K562 (cell line): ENCODE measurements around the gene TLCD5. TPM values are rescaled to one million over a fixed set of nuclear protein-coding genes. Genes with fewer than 3 reads are reported as not detected.

Experiments used
- COPS2 ChIP-seq: fragments of 450-650 bp; conservative IDR thresholded peaks from 2 replicates; pipeline ENCODE4 v1.6.1; 2016; ENCODE audit warnings: mild to moderate bottlenecking, moderate library complexity
- ILK ChIP-seq: fragments of 450-650 bp; IDR thresholded peaks from 2 replicates; pipeline ENCODE4 v1.6.1; 2016; ENCODE audit warnings: missing genetic modification characterization, low read depth, mild to moderate bottlenecking, missing compliant biosample characterization, moderate library complexity, borderline replicate concordance
- KDM1A ChIP-seq, 2 experiments: fragments of 450-650 bp; IDR thresholded peaks; 2 replicates each; pipeline ENCODE4 v1.6.1; 2016; ENCODE audit warnings: mild to moderate bottlenecking in 2 of 2
- MEIS2 ChIP-seq: fragments of 450-650 bp; IDR thresholded peaks from 2 replicates; pipeline ENCODE4 v1.6.1; 2014; ENCODE audit warnings: mild to moderate bottlenecking; ENCODE audit not compliant: partially characterized antibody
- NFE2L1 ChIP-seq: fragments of 450-650 bp; IDR thresholded peaks from 2 replicates; pipeline ENCODE4 v1.6.1; 2016; ENCODE audit warnings: missing genetic modification characterization, low read depth, mild to moderate bottlenecking, missing compliant biosample characterization, moderate library complexity, borderline replicate concordance
- NFIX ChIP-seq: fragments of 250-450 bp; sonication (Bioruptor Pico); IDR thresholded peaks from 2 replicates; pipeline ENCODE4 v1.4.0; 2020; ENCODE audit warnings: low read depth, mild to moderate bottlenecking, moderate library complexity
- SIX5 ChIP-seq, 2 experiments: IDR thresholded peaks; 2 replicates each; pipeline ENCODE4 v1.6.1; 2011; ENCODE audit warnings: low read length in 2 of 2, borderline replicate concordance in 1 of 2, low read depth in 1 of 2, mild to moderate bottlenecking in 1 of 2, moderate library complexity in 1 of 2; ENCODE audit not compliant: insufficient read depth in 1 of 2
- SRSF1 ChIP-seq: fragments of 200-400 bp; formaldehyde crosslinking; IDR thresholded peaks from 2 replicates; pipeline ENCODE4 v1.6.1; 2017; ENCODE audit warnings: mild to moderate bottlenecking, low read depth, low read length, moderate library complexity
- TFAP4 ChIP-seq: sonication (generic); formaldehyde crosslinking; IDR thresholded peaks from 2 replicates; pipeline ENCODE4 v1.8.0; 2022; ENCODE audit warnings: missing genetic modification reagents, mild to moderate bottlenecking, moderate library complexity, borderline replicate concordance
- TFE3 ChIP-seq: fragments of 450-650 bp; formaldehyde crosslinking; IDR thresholded peaks from 2 replicates; pipeline ENCODE4 v1.4.0; 2020; ENCODE audit warnings: mild to moderate bottlenecking, mixed read lengths
- ZBTB40 ChIP-seq, 2 experiments: fragments of 450-650 bp in 1 of 2; sonication (generic) in 1 of 2; formaldehyde crosslinking in 1 of 2; IDR thresholded peaks; 2 replicates each; pipeline versions ENCODE4 v1.7.1 to v1.9.0; 2016 to 2022; ENCODE audit warnings: inconsistent platforms in 1 of 2, mild to moderate bottlenecking in 1 of 2, missing genetic modification reagents in 1 of 2
- ZNF444 ChIP-seq: fragments of 250-450 bp; sonication (Bioruptor Pico); IDR thresholded peaks from 2 replicates; pipeline ENCODE4 v1.4.0; 2020; ENCODE audit warnings: mild to moderate bottlenecking, moderate library complexity
- ZZZ3 ChIP-seq: fragments of 450-650 bp; IDR thresholded peaks from 2 replicates; pipeline ENCODE4 v1.6.1; 2016; ENCODE audit warnings: antibody characterized with exemption, mild to moderate bottlenecking, moderate library complexity
- polyA plus RNA-seq, 8 experiments: library from polyadenylated mRNA; depleted of rRNA in 4 of 8; stranded (reverse) in 5 of 8; unstranded in 3 of 8; fragments of >200 nt; fragmentation: Nextera tagmentation in 2 of 8; fragmentation: Illumina TruSeq in 1 of 8; extraction: Ambion mirVana in 2 of 8; extraction: Trizol in 1 of 8; gene quantifications; 2 replicates each; pipeline versions ENCODE4 v1.2.1 to v1.2.3, GENCODE V29; 2011 to 2014; ENCODE audit warnings: inconsistent platforms in 1 of 8, missing spikeins in 1 of 8
- total RNA-seq, 7 experiments: library from RNA; depleted of rRNA in 6 of 7; stranded (reverse); fragments of >200 nt in 6 of 7; fragmentation: Illumina TruSeq in 2 of 7; extraction: Trizol in 2 of 7; gene quantifications; 2 replicates each; pipeline versions ENCODE4 v1.2.1 to v1.2.3, GENCODE V29; 2011 to 2021; ENCODE audit warnings: low replicate concordance in 1 of 7

Gene TLCD5
- total and polyA plus RNA-seq, 9 of the 15 experiments (the other 6 are each of a cell fraction or from before 2014, with no cell fraction given), result 0.94 to 5.1 (median 1.6) TPM

GRCh38 chr11:120303004-120303637, 22.0 kb upstream of the TLCD5 start (continued):
- no peak for TF ChIP-seq ZNF444
- no peak for TF ChIP-seq MEIS2
- no peak for TF ChIP-seq NFIX (CRISPR knock-in tag)
- TF ChIP-seq TFAP4, result 0 out of 2 replicates have a peak, but pooled peaks have one; percentile 16
- no peak for TF ChIP-seq SIX5 (IDR thresholded peaks at IDR 0.05; ENCODE audit: borderline replicate concordance in 1 of 2, insufficient read depth in 1 of 2, low read depth in 1 of 2, low read length in 2 of 2)
- TF ChIP-seq ILK (tag), result no peak
- TF ChIP-seq NFE2L1 (tag), result no peak
- TF ChIP-seq KDM1A (IDR thresholded peaks at IDR 0.05), result no peak
- TF ChIP-seq SRSF1, result no peak
- no peak for TF ChIP-seq TFE3 (CRISPR knock-in tag)
- TF ChIP-seq COPS2, result no peak
- no peak for TF ChIP-seq ZBTB40 (IDR thresholded peaks at IDR 0.05)
- TF ChIP-seq ZBTB40 (CRISPR knock-in tag; IDR thresholded peaks at IDR 0.05), result no peak
- no peak for TF ChIP-seq ZZZ3
